Endothelial cell of umbilical vein (primary cell): ENCODE data around the gene MACROH2A1. TPM values are rescaled to one million over a fixed set of nuclear protein-coding genes. Genes with fewer than 3 reads are reported as not detected.

Experiments used
- BruUV-seq: library from RNA; stranded (reverse); fragments of 400-500 nt; replicated peaks from 2 replicates; lab custom pipeline; 2021; lab: Mats Ljungman, UMichigan
- CTCF ChIA-PET: fragments of 300-600, 350-600 bp; sonication (Branson Sonifier 250); formaldehyde crosslinking; loops from one replicate; lab custom pipeline; 2021; ENCODE audit warnings: antibody characterized with exemption, inconsistent platforms; lab: Charles Lee
- POLR2A ChIA-PET: fragments of 300-600, 350-600 bp; sonication (Branson Sonifier 250); formaldehyde crosslinking; loops from one replicate; lab custom pipeline; 2021; ENCODE audit warnings: antibody characterized with exemption, inconsistent platforms; lab: Charles Lee
- DNase-seq: peaks from one replicate; pipeline ENCODE4 v3.0.0-alpha.2; 2011; ENCODE audit warnings: low read depth, low spot score
- FAIRE-seq: peaks from 2 replicates; lab custom pipeline; 2011; peaks lifted over from hg19 to GRCh38; lab: Jason Lieb, UNC
- H2AFZ ChIP-seq: 2 replicates; pipeline ENCODE4 v1.6.0; 2012; ENCODE audit warnings: low read depth, low read length, control low read depth, inconsistent platforms
- H3K27ac ChIP-seq: 2 replicates; pipeline ENCODE4 v1.5.1; 2011; ENCODE audit warnings: low read depth, mild to moderate bottlenecking, control low read depth, low read length, moderate library complexity; ENCODE audit not compliant: insufficient read depth
- H3K27me3 ChIP-seq, 2 experiments: 2 replicates each; pipeline versions ENCODE4 v1.6.0 to v1.6.1; 2011; ENCODE audit warnings: low read length in 2 of 2, mixed read lengths in 1 of 2; ENCODE audit not compliant: control insufficient read depth in 2 of 2, insufficient read depth in 2 of 2
- H3K36me3 ChIP-seq, 2 experiments: 2 replicates in 1 of 2; 3 replicates in 1 of 2; pipeline ENCODE4 v1.5.1; 2011; ENCODE audit warnings: low read length in 2 of 2, mild to moderate bottlenecking in 1 of 2, moderate library complexity in 1 of 2; ENCODE audit not compliant: control insufficient read depth in 2 of 2, insufficient read depth in 2 of 2; ENCODE audit errors: extremely low read depth in 1 of 2
- H3K4me1 ChIP-seq: 3 replicates; pipeline ENCODE4 v1.5.1; 2011; ENCODE audit warnings: mild to moderate bottlenecking, low read length; ENCODE audit not compliant: control insufficient read depth, insufficient read depth; ENCODE audit errors: extremely low read depth
- H3K4me2 ChIP-seq: 2 replicates; pipeline ENCODE4 v1.6.1; 2011; ENCODE audit warnings: low read length, control low read depth, mixed read lengths; ENCODE audit not compliant: insufficient read depth
- H3K4me3 ChIP-seq, 3 experiments: fragments of 200-600 bp in 1 of 3; sonication (generic), shearing (Covaris generic) in 1 of 3; replicated peaks in 1 of 3; 2 replicates each; pipeline ENCODE4 v1.5.1; 2011 to 2016; ENCODE audit warnings: control low read depth in 3 of 3, low read length in 3 of 3, mild to moderate bottlenecking in 2 of 3, inconsistent platforms in 1 of 3, low read depth in 1 of 3, moderate library complexity in 1 of 3; ENCODE audit not compliant: insufficient read depth in 1 of 3
- H3K79me2 ChIP-seq: 2 replicates; pipeline ENCODE4 v1.6.0; 2012; ENCODE audit warnings: low read length, inconsistent platforms; ENCODE audit not compliant: control insufficient read depth, insufficient read depth
- H3K9ac ChIP-seq: replicated peaks from 2 replicates; pipeline ENCODE3; 2011; ENCODE audit warnings: low read length, control low read depth; ENCODE audit not compliant: insufficient read depth; ENCODE audit errors: extremely low read depth
- H3K9me1 ChIP-seq: replicated peaks from 3 replicates; pipeline ENCODE4 v1.6.0; 2011; ENCODE audit warnings: mild to moderate bottlenecking, low read length; ENCODE audit not compliant: control insufficient read depth, insufficient read depth; ENCODE audit errors: extremely low read depth
- H3K9me3 ChIP-seq: replicated peaks from 2 replicates; pipeline ENCODE4 v1.5.1; 2012; ENCODE audit warnings: low read length, inconsistent platforms; ENCODE audit not compliant: control insufficient read depth, insufficient read depth
- H4K20me1 ChIP-seq: replicated peaks from 2 replicates; pipeline ENCODE3; 2011; ENCODE audit warnings: mild to moderate bottlenecking, low read length; ENCODE audit not compliant: control insufficient read depth, insufficient read depth; ENCODE audit errors: extremely low read depth
- EZH2 ChIP-seq: IDR thresholded peaks from 2 replicates; pipeline ENCODE4 v1.6.1; 2012; ENCODE audit warnings: borderline replicate concordance, low read depth, mild to moderate bottlenecking, moderate library complexity, low read length, inconsistent platforms; ENCODE audit not compliant: severe bottlenecking
- FOS ChIP-seq: IDR thresholded peaks from 2 replicates; pipeline ENCODE4 v1.6.1; 2011; ENCODE audit warnings: mild to moderate bottlenecking, low read length, moderate library complexity, borderline replicate concordance; ENCODE audit not compliant: insufficient read depth
- GATA2 ChIP-seq: IDR thresholded peaks from 2 replicates; pipeline ENCODE4 v1.7.0; 2011; ENCODE audit warnings: low read depth, mild to moderate bottlenecking, moderate library complexity, mixed read lengths, low read length; ENCODE audit not compliant: insufficient read length, insufficient read depth
- JUN ChIP-seq: IDR thresholded peaks from 2 replicates; pipeline ENCODE4 v1.6.1; 2011; ENCODE audit warnings: borderline replicate concordance, low read depth; ENCODE audit not compliant: insufficient read length, insufficient read depth
- MYC ChIP-seq: IDR thresholded peaks from one replicate; pipeline ENCODE4 v1.6.1; 2011; ENCODE audit warnings: mild to moderate bottlenecking, low read depth, low read length
- POLR2A ChIP-seq: IDR thresholded peaks from 2 replicates; pipeline ENCODE4 v1.6.1; 2012; ENCODE audit warnings: low read depth, mild to moderate bottlenecking, control low read depth, low read length
- POLR2AphosphoS5 ChIP-seq: IDR thresholded peaks from 2 replicates; pipeline ENCODE4 v1.6.1; 2012; ENCODE audit warnings: low read depth, mild to moderate bottlenecking, control low read depth, low read length, moderate library complexity; ENCODE audit not compliant: insufficient read depth
- dilution Hi-C: fragments of 300-500 bp; cut with MboI; formaldehyde crosslinking; loops from one replicate; pipeline ENCODE4 v1.15.0; 2019; ENCODE audit warnings: low sequenced_read_pairs; ENCODE audit not compliant: extremely low pct_ligation_motif_present
- intact Hi-C: fragments of 100-400 bp; cut with micrococcal nuclease; formaldehyde crosslinking; loops from one replicate; pipeline ENCODE4 v1.10.0; 2022
- polyA plus RNA-seq, 4 experiments: library from polyadenylated mRNA; depleted of rRNA in 3 of 4; stranded (reverse) in 3 of 4; unstranded in 1 of 4; fragments of >200 nt; gene quantifications; 2 replicates each; pipeline versions ENCODE4 v1.2.1 to v1.2.3, GENCODE V29; 2011 to 2012; ENCODE audit warnings: missing spikeins in 1 of 4
- total RNA-seq: library from RNA; stranded (reverse); gene quantifications from 2 replicates; pipeline ENCODE4 v1.2.3, GENCODE V29; 2021
- TF ChIP-seq, protein P1 (sequence below): IDR thresholded peaks from 2 replicates; pipeline ENCODE4 v1.6.1; 2011; ENCODE audit not compliant: insufficient read depth, insufficient read length
- TF ChIP-seq, protein P2 (sequence below), 2 donors: IDR thresholded peaks; 1 replicate in 1 of 2; 2 replicates in 1 of 2; pipeline ENCODE4 v1.5.1; 2011; ENCODE audit warnings: low read length in 2 of 2, mild to moderate bottlenecking in 2 of 2, moderate library complexity in 2 of 2, control low read depth in 1 of 2, inconsistent platforms in 1 of 2, low read depth in 1 of 2; ENCODE audit not compliant: insufficient read depth in 1 of 2; ENCODE audit errors: extremely low read depth in 1 of 2

MACROH2A1 gene
- total and polyA plus RNA-seq, 2 donors (not counting 3 experiments of a cell fraction or from before 2014, with no cell fraction given) = 89.3 to 147 TPM

DNA sequence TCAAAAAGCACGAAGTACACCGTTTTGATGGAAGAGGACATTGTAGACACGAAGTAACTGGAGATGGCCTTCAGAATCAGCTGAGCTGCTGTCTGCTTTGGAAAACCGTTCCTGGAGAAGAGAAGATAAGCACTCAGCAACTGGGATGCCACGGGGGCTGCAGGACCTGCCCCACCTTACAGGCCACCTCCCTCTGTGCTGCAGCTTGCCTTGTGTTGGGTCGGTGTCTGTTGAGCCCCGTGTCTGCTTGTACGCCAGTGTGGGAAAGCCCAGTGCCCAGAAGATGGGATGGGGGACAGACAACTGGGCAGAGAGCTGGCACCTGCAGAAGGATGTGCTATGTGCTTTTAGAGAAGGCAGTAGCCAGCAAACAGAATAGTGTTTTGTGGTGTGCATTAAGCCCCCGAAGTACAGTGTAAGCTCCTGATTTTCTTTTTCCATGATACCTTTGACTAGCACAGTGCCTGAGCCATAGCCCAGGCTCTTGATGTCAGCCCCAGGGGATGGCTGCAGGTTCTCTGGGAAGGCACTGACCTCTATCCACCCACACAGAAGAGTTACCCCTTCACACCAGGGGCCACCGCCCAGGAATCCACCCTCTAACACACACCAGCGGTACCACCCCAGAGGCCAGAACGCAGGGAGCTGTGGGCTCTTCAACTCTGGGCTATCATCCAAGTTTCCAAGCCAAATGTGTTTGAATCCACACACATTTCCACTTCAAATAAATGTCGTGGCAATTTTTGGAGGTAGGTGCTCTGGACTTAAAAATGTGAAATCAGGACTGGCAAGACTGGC lies 63.8 kb downstream of the MACROH2A1 start:
- H3K9me1 ChIP-seq = no peaks in the 10 kb centered on the region
- H3K79me2 ChIP-seq = no peaks in the 10 kb centered on the region
- BruUV-seq = no TSS peak
- H3K27ac ChIP-seq = no peak overlapping the region
- no peaks in the 10 kb centered on the region for H4K20me1 ChIP-seq
- H3K36me3 ChIP-seq = peaks cover 4 to 42% of the 10 kb centered on the region in 2 experiments
- intact Hi-C loops = loop anchor here (10.0 kb wide), 1 partner anchor 380 kb away; no protein-coding TSS in a partner anchor
- H3K4me1 ChIP-seq = no peaks in the 10 kb centered on the region
- no peak overlapping the region for H3K4me2 ChIP-seq
- ChIA-PET POLR2A (no interaction called here), CTCF (no interaction called here)
- no peak for FAIRE-seq
- no peaks in the 10 kb centered on the region for H3K9me3 ChIP-seq
- dilution Hi-C loops = no loop called here
- no peak overlapping the region for H3K4me3 ChIP-seq
- no peak for DNase-seq
- H3K27me3 ChIP-seq = no peaks in the 10 kb centered on the region
- H3K9ac ChIP-seq = no peak overlapping the region
- TF ChIP-seq JUN (no peak), GATA2 (no peak), MYC (no peak), EZH2 (no peak), FOS (no peak), POLR2AphosphoS5 (no peak), POLR2A (no peak)
- TF ChIP-seq, protein P1, sequence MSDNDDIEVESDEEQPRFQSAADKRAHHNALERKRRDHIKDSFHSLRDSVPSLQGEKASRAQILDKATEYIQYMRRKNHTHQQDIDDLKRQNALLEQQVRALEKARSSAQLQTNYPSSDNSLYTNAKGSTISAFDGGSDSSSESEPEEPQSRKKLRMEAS = no peak
- TF ChIP-seq, protein P2, sequence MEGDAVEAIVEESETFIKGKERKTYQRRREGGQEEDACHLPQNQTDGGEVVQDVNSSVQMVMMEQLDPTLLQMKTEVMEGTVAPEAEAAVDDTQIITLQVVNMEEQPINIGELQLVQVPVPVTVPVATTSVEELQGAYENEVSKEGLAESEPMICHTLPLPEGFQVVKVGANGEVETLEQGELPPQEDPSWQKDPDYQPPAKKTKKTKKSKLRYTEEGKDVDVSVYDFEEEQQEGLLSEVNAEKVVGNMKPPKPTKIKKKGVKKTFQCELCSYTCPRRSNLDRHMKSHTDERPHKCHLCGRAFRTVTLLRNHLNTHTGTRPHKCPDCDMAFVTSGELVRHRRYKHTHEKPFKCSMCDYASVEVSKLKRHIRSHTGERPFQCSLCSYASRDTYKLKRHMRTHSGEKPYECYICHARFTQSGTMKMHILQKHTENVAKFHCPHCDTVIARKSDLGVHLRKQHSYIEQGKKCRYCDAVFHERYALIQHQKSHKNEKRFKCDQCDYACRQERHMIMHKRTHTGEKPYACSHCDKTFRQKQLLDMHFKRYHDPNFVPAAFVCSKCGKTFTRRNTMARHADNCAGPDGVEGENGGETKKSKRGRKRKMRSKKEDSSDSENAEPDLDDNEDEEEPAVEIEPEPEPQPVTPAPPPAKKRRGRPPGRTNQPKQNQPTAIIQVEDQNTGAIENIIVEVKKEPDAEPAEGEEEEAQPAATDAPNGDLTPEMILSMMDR (IDR thresholded peaks at IDR 0.05; ENCODE audit: extremely low read depth in 1 of 2, insufficient read depth in 1 of 2, low read depth in 1 of 2, low read length in 2 of 2) = no peak
- H2AFZ ChIP-seq = no peak overlapping the region
